Smooth muscle cell (in vitro differentiated cells): Measurements from ENCODE around the gene AGPAT3. TPM values are rescaled to one million over a fixed set of nuclear protein-coding genes. Genes with fewer than 3 reads are reported as not detected.
A peak's percentile ranks its signal among the peaks of the same experiment; 100 is the strongest.

Experiments used
- DNase-seq: peaks from one replicate; lab custom pipeline; 2025; ENCODE audit not compliant: unreplicated experiment; lab: John Stamatoyannopoulos, UW
- H2AFZ ChIP-seq: fragments of 200-600 bp; sonication (generic); 2 replicates; pipeline ENCODE4 v1.6.0; 2016; ENCODE audit warnings: antibody characterized with exemption, low read depth, mild to moderate bottlenecking
- H3F3A ChIP-seq: fragments of 200-600 bp; sonication (generic); 2 replicates; pipeline ENCODE4 v1.6.0; 2017; ENCODE audit warnings: antibody characterized with exemption, low read depth
- H3K27ac ChIP-seq: fragments of 200-600 bp; sonication (generic); 2 replicates; pipeline ENCODE4 v1.5.1; 2016; ENCODE audit warnings: low read depth, mild to moderate bottlenecking
- H3K27me3 ChIP-seq: fragments of 200-600 bp; sonication (generic); 2 replicates; pipeline ENCODE4 v1.6.1; 2016; ENCODE audit warnings: low read depth, mild to moderate bottlenecking
- H3K36me3 ChIP-seq: fragments of 200-600 bp; sonication (generic); 2 replicates; pipeline ENCODE4 v1.5.1; 2016; ENCODE audit warnings: low read depth
- H3K4me1 ChIP-seq: fragments of 200-600 bp; sonication (generic); 2 replicates; pipeline ENCODE4 v1.5.1; 2016; ENCODE audit warnings: low read depth
- H3K4me2 ChIP-seq: fragments of 200-600 bp; sonication (generic); 2 replicates; pipeline ENCODE4 v1.6.0; 2016; ENCODE audit warnings: mild to moderate bottlenecking
- H3K4me3 ChIP-seq: fragments of 200-600 bp; sonication (generic); 2 replicates; pipeline ENCODE4 v1.5.1; 2016; ENCODE audit warnings: mild to moderate bottlenecking
- H3K79me2 ChIP-seq: fragments of 200-600 bp; sonication (generic); 2 replicates; pipeline ENCODE4 v1.6.0; 2016; ENCODE audit warnings: low read depth, mild to moderate bottlenecking
- H3K9ac ChIP-seq: fragments of 200-600 bp; sonication (generic); 2 replicates; pipeline ENCODE4 v1.6.0; 2016; ENCODE audit warnings: low read depth
- H3K9me3 ChIP-seq: fragments of 200-600 bp; sonication (generic); replicated peaks from 2 replicates; pipeline ENCODE4 v1.5.1; 2016; ENCODE audit warnings: low read depth
- H4K20me1 ChIP-seq: fragments of 200-600 bp; sonication (generic); 2 replicates; pipeline ENCODE4 v1.6.0; 2016; ENCODE audit warnings: low read depth
- WGBS: methylation state at CpG from one replicate; pipeline ENCODE4 v1.1.7; 2016; ENCODE audit warnings: low lambda C conversion rate; 5-methylcytosine and 5-hydroxymethylcytosine counted together
- polyA plus RNA-seq: library from polyadenylated mRNA; unstranded; fragments of >200 nt; fragmentation: Nextera tagmentation; extraction: Ambion mirVana; gene quantifications from 2 replicates; pipeline ENCODE4 v1.2.1, GENCODE V29; 2016
- total RNA-seq: library from RNA; depleted of rRNA; stranded (reverse); fragments of >200 nt; gene quantifications from 2 replicates; pipeline ENCODE4 v1.2.3, GENCODE V29; 2014
- TF ChIP-seq, protein P1 (sequence below): fragments of 200-600 bp; sonication (generic); IDR thresholded peaks from 2 replicates; pipeline ENCODE4 v1.5.1; 2017; ENCODE audit warnings: borderline replicate concordance, mild to moderate bottlenecking, antibody characterized with exemption; ENCODE audit not compliant: insufficient read depth, poor library complexity, severe bottlenecking

Gene AGPAT3
- total and polyA plus RNA-seq, 2 experiments from 2014 or later, result 10.9 to 17.2 TPM

DNA sequence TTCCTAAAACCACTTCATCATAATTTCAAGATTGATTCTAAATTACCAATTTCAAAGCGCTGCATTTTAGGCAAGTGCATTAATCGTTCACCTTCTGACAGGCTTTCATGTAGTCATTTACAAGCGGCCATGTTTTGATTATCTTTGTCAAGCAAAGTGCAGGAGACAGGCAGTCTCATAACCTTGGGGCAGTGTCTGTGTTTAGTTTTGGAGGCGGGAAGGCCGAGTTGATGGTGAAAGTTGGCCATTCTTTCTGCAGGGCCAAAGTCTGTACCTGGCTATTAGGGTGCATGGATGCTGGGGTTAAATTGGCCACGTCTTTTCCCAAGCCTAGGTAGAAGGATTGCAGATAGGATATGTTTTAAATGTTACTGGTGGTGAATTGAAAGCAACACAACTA lies 2.9 kb downstream of the AGPAT3 start:
- TF ChIP-seq, protein P1, sequence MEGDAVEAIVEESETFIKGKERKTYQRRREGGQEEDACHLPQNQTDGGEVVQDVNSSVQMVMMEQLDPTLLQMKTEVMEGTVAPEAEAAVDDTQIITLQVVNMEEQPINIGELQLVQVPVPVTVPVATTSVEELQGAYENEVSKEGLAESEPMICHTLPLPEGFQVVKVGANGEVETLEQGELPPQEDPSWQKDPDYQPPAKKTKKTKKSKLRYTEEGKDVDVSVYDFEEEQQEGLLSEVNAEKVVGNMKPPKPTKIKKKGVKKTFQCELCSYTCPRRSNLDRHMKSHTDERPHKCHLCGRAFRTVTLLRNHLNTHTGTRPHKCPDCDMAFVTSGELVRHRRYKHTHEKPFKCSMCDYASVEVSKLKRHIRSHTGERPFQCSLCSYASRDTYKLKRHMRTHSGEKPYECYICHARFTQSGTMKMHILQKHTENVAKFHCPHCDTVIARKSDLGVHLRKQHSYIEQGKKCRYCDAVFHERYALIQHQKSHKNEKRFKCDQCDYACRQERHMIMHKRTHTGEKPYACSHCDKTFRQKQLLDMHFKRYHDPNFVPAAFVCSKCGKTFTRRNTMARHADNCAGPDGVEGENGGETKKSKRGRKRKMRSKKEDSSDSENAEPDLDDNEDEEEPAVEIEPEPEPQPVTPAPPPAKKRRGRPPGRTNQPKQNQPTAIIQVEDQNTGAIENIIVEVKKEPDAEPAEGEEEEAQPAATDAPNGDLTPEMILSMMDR, result no peak
- peaks cover 61% of the 10 kb centered on the region for H3K79me2 ChIP-seq
- H3K9ac ChIP-seq, result no peak overlapping the region
- no peaks in the 10 kb centered on the region for H3K27me3 ChIP-seq
- H3K27ac ChIP-seq, result no peak overlapping the region
- no peaks in the 10 kb centered on the region for H3F3A ChIP-seq
- no peaks in the 10 kb centered on the region for H3K4me1 ChIP-seq
- 83% methylated on average over 6 of the region's 6 CpGs for WGBS
- peak overlapping the region; percentile 94 for H3K4me3 ChIP-seq
- H3K4me2 ChIP-seq, result no peak overlapping the region
- no peak overlapping the region for H2AFZ ChIP-seq
- no peaks in the 10 kb centered on the region for H3K36me3 ChIP-seq
- DNase-seq, result no peak
- H4K20me1 ChIP-seq, result peaks cover 60% of the 10 kb centered on the region
- no peaks in the 10 kb centered on the region for H3K9me3 ChIP-seq

DNA sequence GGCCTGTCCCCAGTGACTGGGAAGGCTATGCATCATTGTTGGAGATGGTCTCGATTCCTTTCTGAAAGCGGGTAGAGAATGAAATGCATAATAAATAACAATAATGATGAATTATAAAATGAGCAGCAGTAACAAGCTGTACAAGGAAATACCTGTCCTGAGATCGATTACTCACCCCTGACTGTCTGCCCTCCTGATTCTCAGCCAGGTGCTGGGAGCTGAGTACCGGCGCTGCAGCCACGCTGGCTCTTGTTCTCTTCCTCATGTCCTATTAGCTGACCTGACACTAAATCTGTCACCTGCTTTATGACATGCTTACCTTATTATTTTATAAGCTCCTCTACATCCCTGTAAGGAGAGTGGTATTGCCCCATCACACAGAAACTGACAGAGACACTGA lies 3.4 kb downstream of the AGPAT3 start:
- Histone ChIP-seq H2AFZ (no peak overlapping the region), H3K4me3 (no peak overlapping the region)
- DNase-seq, result no peak

DNA sequence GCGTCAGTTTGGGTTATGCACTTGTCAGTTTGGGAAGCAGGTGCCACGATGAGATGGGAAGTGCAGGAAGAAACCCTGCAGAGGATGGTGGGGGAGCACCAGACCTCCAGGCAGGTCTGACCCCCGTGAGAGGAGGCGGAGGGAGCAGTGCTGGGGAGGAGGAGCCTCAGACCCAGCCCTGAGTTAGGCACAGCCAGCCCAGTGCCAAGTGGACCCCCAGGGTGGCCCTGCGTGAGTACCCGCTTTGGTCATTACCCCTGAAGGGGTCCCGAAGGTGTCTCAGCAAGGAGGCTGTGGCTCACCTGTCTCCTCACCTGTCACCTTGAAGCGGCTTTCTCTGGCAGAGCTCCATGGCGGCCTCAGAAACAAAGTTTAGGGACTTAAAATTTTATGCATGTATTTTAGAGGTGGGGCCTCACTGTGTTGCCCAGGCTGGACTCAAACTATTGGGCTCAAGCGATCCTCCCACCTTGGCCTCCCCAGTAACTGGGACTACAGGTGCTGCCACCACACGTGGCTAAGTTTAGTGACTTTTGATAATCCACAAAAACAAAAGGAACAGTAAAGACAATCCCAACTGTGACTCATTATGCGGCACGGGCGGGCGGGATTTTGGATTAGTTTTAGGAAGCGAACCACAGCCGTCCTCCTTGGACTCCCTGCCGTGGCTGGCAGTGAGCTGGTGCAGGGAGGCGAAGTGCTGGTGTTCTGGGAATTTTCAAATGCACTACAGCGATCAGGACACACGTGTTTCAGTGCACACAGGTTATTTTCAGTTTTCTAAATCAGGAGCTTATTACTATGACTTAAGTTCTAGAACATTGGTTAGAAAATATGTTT lies 4.7 kb downstream of the AGPAT3 start:
- no peaks in the 10 kb centered on the region for H3F3A ChIP-seq
- H3K79me2 ChIP-seq, result peaks cover 65% of the 10 kb centered on the region
- no peaks in the 10 kb centered on the region for H3K36me3 ChIP-seq
- H4K20me1 ChIP-seq, result peaks cover 76% of the 10 kb centered on the region
- H3K9me3 ChIP-seq, result no peaks in the 10 kb centered on the region
- H3K27ac ChIP-seq, result no peak overlapping the region
- no peak overlapping the region for H3K9ac ChIP-seq
- DNase-seq, result no peak
- H3K4me3 ChIP-seq, result no peak overlapping the region
- TF ChIP-seq, protein P1, result no peak
- H2AFZ ChIP-seq, result no peak overlapping the region
- WGBS, result 94% methylated on average over 21 of the region's 21 CpGs
- H3K27me3 ChIP-seq, result no peaks in the 10 kb centered on the region
- no peak overlapping the region for H3K4me2 ChIP-seq
- no peaks in the 10 kb centered on the region for H3K4me1 ChIP-seq

More for the DNA sequence above, 3.4 kb downstream of the AGPAT3 start:
- Histone ChIP-seq H3K27me3 (no peaks in the 10 kb centered on the region), H3K4me2 (no peak overlapping the region), H3K4me1 (no peaks in the 10 kb centered on the region), H3K9ac (no peak overlapping the region), H3K36me3 (no peaks in the 10 kb centered on the region), H4K20me1 (peaks cover 65% of the 10 kb centered on the region), H3K9me3 (no peaks in the 10 kb centered on the region), H3F3A (no peaks in the 10 kb centered on the region), H3K79me2 (peaks cover 61% of the 10 kb centered on the region), H3K27ac (no peak overlapping the region)
- WGBS, result 95% methylated on average over 6 of the region's 6 CpGs
- TF ChIP-seq, protein P1, result no peak

DNA sequence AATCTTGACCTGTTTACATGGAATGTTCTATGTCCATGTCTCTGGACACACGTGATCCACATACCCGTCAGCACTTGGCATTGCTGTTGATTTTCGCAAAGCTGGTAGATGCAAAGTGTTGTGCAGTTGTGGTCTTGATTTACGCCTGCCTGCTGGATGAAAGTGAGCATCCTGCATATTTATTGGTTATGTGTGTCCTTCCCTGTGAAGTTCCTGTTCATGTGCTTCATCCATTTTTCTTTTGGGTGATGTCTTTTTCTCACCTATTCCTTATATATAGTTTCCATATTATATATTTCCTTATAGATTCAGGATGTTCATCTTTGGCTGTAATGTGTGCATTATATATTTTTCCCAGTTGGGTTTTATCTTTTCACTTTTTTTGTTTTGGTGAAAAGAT lies 6.5 kb downstream of the AGPAT3 start:
- H3K9me3 ChIP-seq, result no peaks in the 10 kb centered on the region
- H3K4me1 ChIP-seq, result no peaks in the 10 kb centered on the region
- 97% methylated on average over 4 of the region's 4 CpGs for WGBS
- H3K27me3 ChIP-seq, result no peaks in the 10 kb centered on the region
- no peak for DNase-seq
- H3K36me3 ChIP-seq, result no peaks in the 10 kb centered on the region
- no peak overlapping the region for H3K9ac ChIP-seq
- no peak overlapping the region for H3K27ac ChIP-seq
- TF ChIP-seq, protein P1, result no peak
- H2AFZ ChIP-seq, result no peak overlapping the region
- H3F3A ChIP-seq, result no peaks in the 10 kb centered on the region
- H4K20me1 ChIP-seq, result peaks cover 88% of the 10 kb centered on the region
- H3K4me2 ChIP-seq, result no peak overlapping the region
- H3K79me2 ChIP-seq, result peaks cover 81% of the 10 kb centered on the region
- H3K4me3 ChIP-seq, result no peak overlapping the region
